Measurements from ENCODE around the gene SYF2.

SYF2 gene

GRCh38 chr1:25204797-25205480, 27.4 kb downstream of the SYF2 start:
- no peak for TF ChIP-seq POLR2AphosphoS5 (IDR thresholded peaks at IDR 0.05; ENCODE audit: low read depth)
- TF ChIP-seq GABPA (IDR thresholded peaks at IDR 0.05; ENCODE audit: low read depth), result no peak
- peak; percentile 30 for TF ChIP-seq CTCF (IDR thresholded peaks at IDR 0.05; ENCODE audit: insufficient read depth, low read length)
- Histone ChIP-seq H3K27ac (replicated peaks) (no peak overlapping the region), H3K4me3 (replicated peaks; ENCODE audit: insufficient read depth, low read length) (no peak overlapping the region), H3K27me3 (ENCODE audit: insufficient read depth, poor library complexity, severe bottlenecking) (no peaks in the 10 kb centered on the region)
- DNase-seq (ENCODE audit: low read depth in 1 of 2, low spot score in 1 of 2), result peak in 1 of 2 experiments; percentile 41

- TF ChIP-seq SPI1 (IDR thresholded peaks at IDR 0.05; ENCODE audit: borderline replicate concordance, low read depth) (no peak), CTCF (IDR thresholded peaks at IDR 0.05; ENCODE audit: insufficient read depth, low read length) (no peak), POLR2AphosphoS5 (IDR thresholded peaks at IDR 0.05; ENCODE audit: low read depth) (no peak), REST (IDR thresholded peaks at IDR 0.05; ENCODE audit: insufficient replicate concordance, low read depth) (no peak), GABPA (IDR thresholded peaks at IDR 0.05; ENCODE audit: low read depth) (no peak)
- H3K4me3 ChIP-seq (replicated peaks; ENCODE audit: insufficient read depth, low read length), result no peak overlapping the region
- no peak overlapping the region for H3K27ac ChIP-seq (replicated peaks)
- no peak for DNase-seq (ENCODE audit: low read depth in 1 of 2, low spot score in 1 of 2)
- H3K27me3 ChIP-seq (ENCODE audit: insufficient read depth, poor library complexity, severe bottlenecking), result no peaks in the 10 kb centered on the region
Observed at GRCh38 chr1:25201006-25201405, 31.3 kb downstream of the SYF2 start.

- H3K27ac ChIP-seq (replicated peaks), result no peak overlapping the region
- no peak overlapping the region for H3K4me3 ChIP-seq (replicated peaks; ENCODE audit: insufficient read depth, low read length)
- no peak for DNase-seq (ENCODE audit: low read depth in 1 of 2, low spot score in 1 of 2)
- TF ChIP-seq REST (IDR thresholded peaks at IDR 0.05; ENCODE audit: insufficient replicate concordance, low read depth) (no peak), GABPA (IDR thresholded peaks at IDR 0.05; ENCODE audit: low read depth) (no peak), POLR2AphosphoS5 (IDR thresholded peaks at IDR 0.05; ENCODE audit: low read depth) (no peak), SPI1 (IDR thresholded peaks at IDR 0.05; ENCODE audit: borderline replicate concordance, low read depth) (no peak), CTCF (IDR thresholded peaks at IDR 0.05; ENCODE audit: insufficient read depth, low read length) (no peak)
- no peaks in the 10 kb centered on the region for H3K27me3 ChIP-seq (ENCODE audit: insufficient read depth, poor library complexity, severe bottlenecking)
Observed at GRCh38 chr1:25199819-25200620, 32.3 kb downstream of the SYF2 start.

All from HL-60 (cell line).